Hematopoietic multipotent progenitor cell treated with erythropoietin and hydrocortisone succinate and interleukin-3 and kit ligand, for 6 days (in vitro differentiated cells): Measurements from ENCODE around the gene GCDH.
A peak's percentile ranks its signal among the peaks of the same experiment; 100 is the strongest.
"Not testable (repeated sequence)": the region's sequence is repeated elsewhere in the genome, so short reads cannot be mapped to it uniquely, and the experiment has no call there.

ENCODE experiments used
- DNase-seq: peaks from one replicate; pipeline ENCODE4 v3.0.0-alpha.2; 2015

GCDH gene

GRCh38 chr19:12890787-12891552 lies at the start of gene GCDH:
GCDH (plus strand) TSS chr19:12891160; CDS start chr19:12891305, 145 bp downstream.
- peak; percentile 100 for DNase-seq

DNA sequence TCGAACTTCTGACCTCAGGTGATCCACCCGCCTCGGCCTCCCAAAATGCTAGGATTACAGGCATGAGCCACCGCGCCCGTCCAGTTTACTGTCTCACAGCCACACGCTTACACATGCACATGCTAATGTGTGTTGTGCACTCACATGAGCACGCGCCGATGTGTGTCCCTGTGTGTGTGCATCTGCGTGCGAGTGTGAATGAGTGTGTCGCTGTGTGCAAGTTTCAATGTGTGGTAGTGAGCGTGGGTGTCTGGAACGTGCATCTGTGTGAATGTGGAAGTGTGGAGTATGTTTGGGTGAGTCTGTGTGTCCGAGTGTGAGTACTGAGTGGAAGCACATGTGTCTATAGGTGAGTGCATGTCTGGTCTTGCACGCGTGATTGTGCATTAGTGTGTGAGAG lies 48.4 kb upstream of the GCDH start:
- DNase-seq: no peak

- DNase-seq: no peak
These were observed 47.6 kb upstream of the GCDH start for GRCh38 chr19:12843328-12843727.

- no peak for DNase-seq
These were observed 46.8 kb upstream of the GCDH start for GRCh38 chr19:12843999-12844732.

- not testable (repeated sequence) for DNase-seq
These were observed 44.3 kb upstream of the GCDH start for GRCh38 chr19:12846613-12847012.

GRCh38 chr19:12847159-12848139 lies 43.5 kb upstream of the GCDH start:
- peak; percentile 78 for DNase-seq

DNA sequence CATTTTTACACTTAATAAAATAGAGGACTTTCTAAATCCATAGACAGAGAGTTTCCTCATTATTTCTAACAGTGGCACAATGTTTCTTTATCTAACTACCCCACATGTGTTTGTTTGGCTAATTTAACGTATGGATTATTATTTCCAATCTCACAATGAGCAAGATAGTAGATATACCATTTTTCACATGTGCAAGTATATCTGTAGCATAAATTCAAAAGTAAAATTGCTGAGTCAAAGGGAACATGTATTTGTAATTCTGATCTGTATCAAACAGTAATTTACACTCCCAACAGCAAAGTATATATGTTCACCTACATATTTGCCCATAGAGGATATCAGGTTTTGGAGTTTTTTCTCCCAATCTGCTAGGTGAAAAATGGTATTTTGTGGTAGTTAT lies 34.3 kb upstream of the GCDH start:
- DNase-seq: peak; percentile 74

DNA sequence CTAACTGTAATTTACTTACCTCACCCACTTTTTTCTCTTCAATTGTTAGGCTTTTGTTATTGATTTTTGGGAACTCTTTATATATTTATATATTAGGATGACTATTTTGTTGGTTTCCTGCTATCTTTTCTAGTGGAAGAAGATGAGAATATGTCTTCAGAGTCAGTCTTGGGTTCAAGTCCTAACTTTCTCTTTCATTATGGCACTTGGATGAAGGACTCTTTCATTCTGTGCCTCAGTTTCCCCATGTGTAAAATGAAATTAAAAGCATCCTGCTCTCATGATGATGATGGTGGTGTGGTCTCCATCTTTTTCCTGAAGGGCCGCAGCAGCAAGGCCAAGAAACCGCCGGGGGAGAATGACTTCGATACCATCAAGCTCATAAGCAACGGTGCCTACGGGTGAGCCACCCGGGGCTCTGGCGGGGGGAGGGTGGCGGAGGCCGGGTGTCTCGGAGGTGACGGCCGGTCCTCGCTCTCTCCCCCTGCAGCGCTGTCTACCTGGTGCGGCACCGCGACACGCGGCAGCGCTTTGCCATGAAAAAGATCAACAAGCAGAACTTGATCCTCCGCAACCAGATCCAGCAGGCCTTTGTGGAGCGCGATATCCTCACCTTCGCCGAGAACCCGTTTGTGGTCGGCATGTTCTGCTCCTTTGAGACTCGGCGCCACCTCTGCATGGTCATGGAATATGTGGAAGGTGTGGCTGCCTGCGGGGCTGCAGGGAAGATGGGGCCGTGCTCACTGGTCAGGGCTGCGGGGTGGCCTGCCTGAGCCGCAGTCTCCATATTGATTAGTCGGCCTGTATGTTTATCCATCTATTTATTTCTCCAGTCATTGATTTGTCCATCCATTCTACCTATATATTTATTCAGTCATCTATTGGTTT lies 32.7 kb upstream of the GCDH start:
- DNase-seq: no peak

GRCh38 chr19:12859546-12859945 lies 31.4 kb upstream of the GCDH start:
- DNase-seq: no peak

- DNase-seq: no peak
These were observed 26.8 kb upstream of the GCDH start for GRCh38 chr19:12864143-12864542.

DNA sequence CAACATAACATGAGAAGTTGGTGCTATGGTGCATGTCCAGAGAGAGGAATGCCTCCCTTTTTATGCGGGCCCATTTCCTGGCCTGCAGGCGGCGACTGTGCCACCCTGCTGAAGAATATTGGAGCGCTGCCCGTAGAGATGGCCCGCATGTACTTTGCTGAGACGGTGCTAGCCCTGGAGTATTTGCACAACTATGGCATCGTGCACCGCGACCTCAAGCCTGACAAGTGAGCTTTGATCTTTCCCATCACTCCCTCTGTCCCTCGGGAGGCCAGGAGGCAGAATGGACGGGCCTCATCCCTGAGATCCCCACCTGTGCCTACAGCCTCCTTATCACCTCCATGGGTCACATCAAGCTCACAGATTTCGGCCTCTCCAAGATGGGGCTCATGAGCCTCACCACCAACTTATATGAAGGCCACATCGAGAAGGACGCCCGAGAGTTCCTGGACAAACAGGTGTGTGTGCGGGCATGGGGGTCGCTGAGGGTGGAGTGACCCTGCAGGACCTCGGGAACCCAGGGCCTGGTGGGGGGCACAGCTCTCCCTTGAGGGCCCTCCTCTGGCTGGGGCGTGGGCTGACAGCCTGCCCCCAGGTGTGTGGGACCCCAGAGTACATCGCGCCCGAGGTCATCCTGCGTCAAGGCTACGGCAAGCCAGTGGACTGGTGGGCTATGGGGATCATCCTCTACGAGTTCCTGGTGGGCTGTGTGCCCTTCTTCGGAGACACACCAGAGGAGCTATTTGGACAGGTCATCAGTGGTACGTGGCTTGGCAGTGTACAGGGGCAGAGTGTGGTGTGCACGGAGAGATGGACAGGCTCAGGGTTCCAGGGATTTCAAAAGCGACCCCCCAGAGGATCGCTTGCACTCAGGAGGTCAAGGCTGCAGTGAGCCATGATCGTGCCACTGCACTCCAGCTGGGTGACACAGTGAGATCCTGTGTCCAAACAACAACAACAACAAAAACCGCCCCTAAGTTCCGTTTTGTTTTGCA lies 25.9 kb upstream of the GCDH start:
- peak; percentile 32 for DNase-seq

GRCh38 chr19:12865746-12866415 lies 25.1 kb upstream of the GCDH start:
- no peak for DNase-seq

- no peak for DNase-seq
These were observed 24.4 kb upstream of the GCDH start for GRCh38 chr19:12866416-12867119.

- DNase-seq: peak; percentile 90
These were observed 23.6 kb upstream of the GCDH start for GRCh38 chr19:12867120-12868099.

DNA sequence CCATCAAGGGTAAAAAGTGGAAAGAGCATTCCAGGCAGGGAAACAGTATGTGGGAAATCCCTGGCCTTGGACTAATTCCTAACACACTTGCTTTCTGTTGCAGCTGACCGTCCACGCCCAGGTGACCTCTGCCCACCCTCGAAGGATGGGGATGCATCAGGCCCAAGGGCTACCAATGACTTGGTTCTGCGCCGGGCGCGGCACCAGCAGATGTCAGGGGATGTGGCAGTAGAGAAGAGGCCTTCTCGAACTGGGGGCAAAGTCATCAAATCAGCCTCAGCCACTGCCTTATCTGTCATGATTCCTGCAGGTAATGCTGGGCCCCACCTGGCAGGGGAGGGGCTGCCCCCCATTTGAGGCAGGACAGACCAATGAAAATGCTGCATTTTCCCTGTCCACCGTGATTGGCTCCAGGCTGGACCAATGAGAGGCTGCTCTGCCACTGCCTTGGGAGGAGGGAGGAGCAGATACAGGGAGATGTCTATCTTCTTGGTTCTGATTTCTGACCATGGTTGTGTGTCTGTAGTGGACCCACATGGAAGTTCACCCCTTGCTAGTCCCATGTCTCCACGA lies 22.3 kb upstream of the GCDH start:
- no peak for DNase-seq

- DNase-seq: no peak
These were observed 19.3 kb upstream of the GCDH start for GRCh38 chr19:12871681-12872080.

- peak; percentile 40 for DNase-seq
These were observed 18.7 kb upstream of the GCDH start for GRCh38 chr19:12872255-12872654.
